Stimulated activated naive CD8-positive, alpha-beta T cell treated with anti-CD3 and anti-CD28 coated beads, Interleukin-15, Interleukin-2, amounts not matched to agents 100 U/mL and 50 U/mL, for 24 hours (primary cell): ENCODE results near the gene KLHL33.

Source experiments
- ATAC-seq: fragments of 150-1000 bp; cut with Tn5 transposase; one replicate; pipeline ENCODE4 v1.10.0; 2021
- DNase-seq: peaks from one replicate; pipeline ENCODE4 v3.0.0; 2021

The KLHL33 gene, protein sequence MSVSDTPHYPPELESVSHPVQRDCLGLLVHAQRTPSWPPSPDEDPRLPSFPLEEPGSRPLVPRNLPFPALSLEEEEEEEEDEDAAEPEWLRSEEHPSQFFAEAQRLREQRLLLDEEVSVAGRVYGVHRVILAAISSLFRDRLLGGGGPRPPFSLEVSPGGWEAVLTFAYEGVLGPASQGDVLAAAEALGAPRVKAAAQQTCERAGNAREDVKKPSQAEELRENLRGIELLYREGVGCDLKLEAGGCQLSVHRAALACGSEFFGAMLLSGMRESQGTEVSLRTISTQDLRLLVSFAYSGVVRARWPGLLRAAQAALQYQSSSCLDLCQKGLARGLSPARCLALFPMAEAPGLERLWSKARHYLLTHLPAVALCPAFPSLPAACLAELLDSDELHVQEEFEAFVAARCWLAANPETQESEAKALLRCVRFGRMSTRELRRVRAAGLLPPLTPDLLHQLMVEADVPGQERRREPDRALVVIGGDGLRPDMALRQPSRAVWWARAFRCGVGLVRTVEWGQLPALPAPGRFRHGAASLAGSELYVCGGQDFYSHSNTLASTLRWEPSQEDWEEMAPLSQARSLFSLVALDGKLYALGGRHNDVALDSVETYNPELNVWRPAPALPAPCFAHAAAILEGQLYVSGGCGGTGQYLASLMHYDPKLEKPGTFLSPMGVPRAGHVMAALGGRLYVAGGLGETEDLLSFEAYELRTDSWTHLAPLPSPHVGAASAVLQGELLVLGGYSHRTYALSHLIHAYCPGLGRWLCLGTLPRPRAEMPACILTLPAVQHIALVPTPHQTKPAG

DNA sequence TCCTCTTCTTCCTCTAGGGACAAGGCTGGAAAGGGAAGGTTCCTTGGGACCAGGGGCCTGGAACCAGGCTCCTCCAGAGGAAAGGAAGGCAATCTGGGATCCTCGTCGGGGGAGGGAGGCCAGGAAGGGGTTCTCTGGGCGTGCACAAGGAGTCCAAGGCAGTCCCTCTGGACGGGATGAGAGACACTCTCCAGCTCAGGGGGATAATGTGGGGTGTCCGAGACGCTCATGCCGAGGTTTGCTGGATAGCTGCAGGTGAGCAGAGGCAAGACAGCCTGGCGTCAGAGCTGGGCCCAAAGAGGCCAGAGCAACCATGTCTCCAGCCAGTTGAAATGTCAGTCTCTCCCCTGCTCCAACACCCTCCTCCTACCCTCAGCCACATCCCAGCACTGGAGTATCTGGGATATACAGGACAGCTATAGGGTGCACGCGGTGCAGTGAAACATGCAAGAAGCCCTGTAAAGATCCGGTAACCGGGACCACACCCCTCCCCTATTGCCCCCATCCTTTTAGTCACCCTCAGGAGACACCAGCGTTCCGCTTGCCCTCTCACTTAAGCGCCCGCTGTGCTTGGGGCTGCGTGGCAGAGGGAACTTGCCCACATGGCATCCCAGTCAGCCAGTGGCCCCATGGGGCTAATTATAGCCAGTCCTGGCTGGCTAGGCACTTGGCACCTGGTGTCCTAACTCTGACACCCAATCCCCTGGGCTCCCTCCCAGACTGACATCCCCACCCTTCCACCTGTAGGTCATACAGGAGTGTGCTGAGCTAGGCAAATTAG lies at the start of gene KLHL33:
TSS of gene KLHL33 (minus strand) at position 585 of the 781 bp plus-strand sequence. CDS start at position 230, 355 bp downstream.
- ATAC-seq (no peak), DNase-seq (no peak)

DNA sequence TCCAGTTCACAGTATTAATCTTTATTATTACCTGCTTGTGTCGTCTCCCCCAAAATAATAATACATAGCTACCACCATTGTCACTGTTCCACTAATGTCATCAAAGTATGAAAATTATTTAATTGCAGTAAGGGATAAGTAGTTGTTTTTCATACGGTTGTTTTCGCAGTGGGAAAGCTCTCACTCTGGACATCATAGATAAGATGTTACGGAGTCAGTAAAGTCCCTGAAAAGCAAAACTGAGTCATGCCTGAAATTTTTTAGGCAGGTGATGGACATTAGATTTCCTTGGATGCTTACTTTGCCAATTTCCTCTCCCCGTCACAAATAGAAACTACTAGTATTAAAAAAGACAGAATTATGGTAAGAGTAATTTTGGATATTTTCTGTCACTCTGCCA lies 46.4 kb upstream of the KLHL33 start:
- DNase-seq (no peak), ATAC-seq (no peak)

DNA sequence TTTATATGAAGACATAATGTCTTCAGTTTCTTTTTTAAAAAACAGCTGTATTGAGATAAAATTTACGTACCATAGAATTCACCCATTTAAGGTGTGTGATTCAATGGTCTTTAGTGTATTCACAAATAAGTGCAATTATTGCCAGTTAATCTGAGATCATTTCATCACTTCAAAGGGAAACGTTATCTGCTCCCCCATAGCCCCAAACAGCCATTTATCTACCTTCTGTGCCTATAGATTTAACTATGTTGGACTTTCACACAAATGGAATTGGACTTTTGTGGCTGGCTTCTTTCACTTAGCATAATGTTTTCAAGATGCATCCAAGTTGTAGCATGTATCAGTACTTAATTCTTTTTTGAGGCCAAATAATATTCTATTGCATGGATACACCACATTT lies 42.9 kb upstream of the KLHL33 start:
- DNase-seq, result no peak
- ATAC-seq, result no peak

DNA sequence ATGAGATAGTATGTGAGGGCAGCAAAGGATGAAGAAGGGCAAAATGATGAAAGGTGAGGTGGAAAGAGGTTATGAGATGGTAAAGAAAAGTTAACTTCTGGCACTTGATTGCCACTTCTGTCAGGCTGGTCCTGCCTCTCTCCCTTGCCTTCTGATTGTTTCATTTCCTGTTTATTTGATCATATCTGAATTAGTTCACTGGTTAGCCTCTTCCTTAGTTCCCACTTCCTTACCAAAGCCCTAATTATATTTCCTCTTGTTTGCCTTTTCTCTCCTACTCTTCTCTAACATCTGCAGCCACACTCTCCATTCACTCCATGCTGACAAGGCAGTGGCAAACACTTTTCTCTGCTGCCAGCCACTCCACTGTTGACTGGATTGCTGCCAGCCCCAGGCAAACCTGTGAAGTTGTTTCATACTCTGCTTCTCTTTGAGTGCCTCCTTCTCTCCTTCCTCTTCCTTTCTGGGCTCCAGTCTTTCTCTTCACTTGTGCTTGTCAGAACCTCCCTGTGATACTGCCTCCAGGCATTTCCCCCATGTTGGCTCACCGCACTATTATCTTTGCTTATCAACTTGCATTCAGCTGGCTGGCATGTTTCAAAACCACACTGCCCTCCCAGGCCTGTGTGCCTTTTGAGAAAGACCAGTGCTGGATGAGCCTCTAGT lies 41.4 kb upstream of the KLHL33 start:
- ATAC-seq (peak; percentile 26), DNase-seq (no peak)

DNA sequence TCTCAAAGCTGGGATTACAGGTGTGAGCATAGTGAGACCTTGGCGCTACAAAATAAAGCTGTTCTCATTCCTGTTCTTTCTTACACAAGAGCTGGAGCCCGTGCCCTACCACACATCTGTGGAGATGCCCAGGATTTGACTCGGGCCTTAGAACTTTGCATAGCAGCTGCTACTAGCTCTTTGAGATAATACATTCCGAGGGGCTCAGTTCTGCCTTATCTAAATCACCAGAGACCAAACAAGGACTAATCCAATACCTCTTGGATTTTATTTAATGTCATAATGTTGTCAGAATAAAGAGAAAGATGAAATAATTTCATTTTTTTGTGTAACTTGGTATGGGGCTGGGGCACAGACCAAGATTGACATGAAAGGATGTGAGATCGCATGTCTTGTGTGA lies 40.8 kb upstream of the KLHL33 start:
- no peak for ATAC-seq
- no peak for DNase-seq

DNA sequence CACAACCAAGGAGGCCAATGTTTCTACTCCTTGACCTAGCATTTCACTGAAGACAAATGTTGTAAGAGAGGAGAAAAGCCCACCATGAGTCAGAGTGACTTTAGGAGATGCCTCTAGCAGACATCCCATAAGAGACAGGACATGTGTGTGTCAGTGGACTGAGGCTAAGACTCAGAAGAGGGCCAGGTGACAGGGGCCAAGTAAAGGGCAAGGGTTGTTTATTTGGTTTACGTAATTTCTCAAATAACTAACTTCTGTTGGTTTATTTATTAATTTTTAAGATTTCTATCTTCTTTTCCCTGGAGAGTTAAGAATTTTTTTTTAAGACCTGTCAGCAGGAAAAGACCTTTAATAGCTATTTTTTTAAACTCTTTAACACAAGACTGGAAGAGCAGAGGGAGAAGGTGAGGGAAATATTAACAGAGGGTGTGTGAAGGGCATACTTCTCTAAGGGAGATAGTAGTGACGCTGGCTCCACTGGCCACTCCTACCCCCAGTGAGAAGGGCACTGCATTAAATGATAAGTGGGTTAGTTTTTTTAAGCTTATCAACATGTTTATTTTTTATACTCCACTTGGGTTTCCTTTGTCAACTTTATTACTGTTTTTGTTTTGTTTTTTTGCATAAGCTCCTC lies 36.7 kb upstream of the KLHL33 start:
- ATAC-seq, result no peak

DNA sequence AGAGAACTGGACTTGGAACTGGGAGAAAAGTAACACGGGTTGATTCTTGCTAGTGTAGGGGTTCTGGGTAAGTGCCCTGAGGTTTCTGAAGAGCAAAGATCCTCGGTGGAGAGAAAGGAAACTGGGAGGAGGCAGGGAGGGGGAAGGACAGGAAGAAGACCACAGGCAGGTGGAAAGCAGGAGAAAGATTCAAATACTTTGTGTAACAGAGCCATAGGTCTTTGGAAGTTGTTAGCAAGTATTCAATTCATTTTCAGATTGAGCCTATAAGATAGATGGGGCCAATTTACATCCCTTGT lies 34.6 kb upstream of the KLHL33 start:
- no peak for DNase-seq
- no peak for ATAC-seq

More for the DNA sequence above, 36.7 kb upstream of the KLHL33 start:
- DNase-seq, result no peak

DNA sequence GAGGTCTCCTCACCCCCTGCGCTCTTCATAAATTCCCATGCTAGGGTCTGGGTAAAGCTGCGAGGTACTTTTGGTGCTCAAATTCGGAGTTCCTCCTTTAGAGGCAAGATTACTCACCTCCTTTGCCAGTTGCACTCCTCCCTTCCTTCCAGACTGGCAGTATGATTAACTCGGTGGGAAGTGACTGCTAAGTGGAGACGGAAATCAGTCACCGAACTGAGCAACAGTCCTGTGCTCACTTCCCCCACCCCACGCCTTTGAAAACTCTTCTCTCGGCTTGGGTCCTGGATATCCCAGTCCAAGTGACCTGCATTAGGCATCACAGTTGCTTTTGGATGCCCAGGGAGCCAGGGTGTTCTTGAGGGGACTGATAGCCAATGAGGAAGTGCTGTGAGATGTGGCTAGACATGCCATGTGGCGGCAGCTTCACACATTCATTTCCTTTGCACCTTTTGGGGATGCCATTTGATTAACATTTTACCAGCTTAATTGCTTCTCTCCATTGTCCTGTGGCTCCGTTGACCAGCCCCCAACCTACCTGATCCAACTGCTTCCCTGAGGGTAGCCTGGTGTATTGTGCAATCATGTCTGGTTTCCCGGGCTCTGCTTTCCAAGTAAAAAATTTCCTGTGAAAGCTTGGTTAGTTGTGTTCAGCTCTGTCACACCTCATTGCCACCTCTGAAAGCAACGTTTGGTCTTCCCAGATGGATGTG lies 34.1 kb upstream of the KLHL33 start:
- DNase-seq (peak; percentile 64), ATAC-seq (peak; percentile 78)

DNA sequence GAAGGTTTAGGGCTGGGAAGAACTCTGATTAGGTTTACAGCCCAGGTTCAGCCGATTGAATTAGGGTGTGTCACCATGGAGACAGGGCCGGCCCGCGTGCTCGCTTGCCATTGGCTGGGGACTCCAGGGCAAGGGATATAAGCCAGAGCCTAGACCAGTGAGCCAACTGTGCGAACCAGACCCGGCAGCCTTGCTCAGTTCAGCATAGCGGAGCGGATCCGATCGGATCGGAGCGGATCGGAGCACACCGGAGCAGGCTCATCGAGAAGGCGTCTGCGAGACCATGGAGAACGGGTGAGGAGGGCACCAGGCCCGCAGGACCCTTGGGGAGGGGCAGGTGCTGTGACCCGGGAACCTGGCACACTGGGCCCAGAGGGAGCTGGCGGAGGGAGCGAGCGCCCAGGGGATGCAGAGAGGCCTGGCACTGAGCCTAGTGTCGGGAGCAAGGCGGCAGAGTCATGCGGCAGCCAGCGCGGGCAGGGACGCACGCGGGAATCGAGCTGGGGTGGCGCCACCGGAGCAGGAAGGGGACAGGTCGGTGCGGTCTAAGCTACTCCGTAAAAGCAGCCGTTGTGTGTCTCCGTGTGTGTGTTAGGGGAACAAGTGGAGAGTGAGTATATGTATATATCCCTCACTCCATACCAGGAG lies 33.4 kb upstream of the KLHL33 start, which contains the start of gene PNP:
TSS of gene PNP (plus strand) at position 165 of the 648 bp plus-strand sequence. CDS start at position 284, 119 bp downstream.
- DNase-seq (peak; percentile 90), ATAC-seq (peak; percentile 95)

DNA sequence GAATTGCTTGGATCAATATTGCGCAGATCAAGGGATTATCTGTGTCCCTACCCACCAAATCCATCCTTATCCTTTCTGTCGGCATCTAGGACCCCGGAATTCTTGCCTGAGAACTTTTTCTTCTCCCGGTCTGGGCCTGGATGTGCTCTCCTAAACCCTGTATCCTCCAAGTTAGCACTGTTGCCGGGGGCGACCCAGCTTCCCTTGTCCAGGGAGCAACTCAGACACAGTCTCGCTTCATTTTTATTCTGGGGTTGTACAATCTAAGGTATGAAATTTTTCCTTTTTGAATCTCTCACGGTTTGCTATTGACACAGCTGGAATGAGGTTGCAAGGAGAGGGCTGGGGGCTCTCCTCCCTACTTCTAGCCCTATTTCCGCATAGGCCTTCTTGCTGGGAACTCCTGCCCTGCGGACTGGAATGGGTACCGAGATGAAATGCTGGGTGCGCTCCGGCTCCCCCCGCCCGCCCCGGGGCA lies 32.8 kb upstream of the KLHL33 start:
- ATAC-seq, result no peak
- no peak for DNase-seq

DNA sequence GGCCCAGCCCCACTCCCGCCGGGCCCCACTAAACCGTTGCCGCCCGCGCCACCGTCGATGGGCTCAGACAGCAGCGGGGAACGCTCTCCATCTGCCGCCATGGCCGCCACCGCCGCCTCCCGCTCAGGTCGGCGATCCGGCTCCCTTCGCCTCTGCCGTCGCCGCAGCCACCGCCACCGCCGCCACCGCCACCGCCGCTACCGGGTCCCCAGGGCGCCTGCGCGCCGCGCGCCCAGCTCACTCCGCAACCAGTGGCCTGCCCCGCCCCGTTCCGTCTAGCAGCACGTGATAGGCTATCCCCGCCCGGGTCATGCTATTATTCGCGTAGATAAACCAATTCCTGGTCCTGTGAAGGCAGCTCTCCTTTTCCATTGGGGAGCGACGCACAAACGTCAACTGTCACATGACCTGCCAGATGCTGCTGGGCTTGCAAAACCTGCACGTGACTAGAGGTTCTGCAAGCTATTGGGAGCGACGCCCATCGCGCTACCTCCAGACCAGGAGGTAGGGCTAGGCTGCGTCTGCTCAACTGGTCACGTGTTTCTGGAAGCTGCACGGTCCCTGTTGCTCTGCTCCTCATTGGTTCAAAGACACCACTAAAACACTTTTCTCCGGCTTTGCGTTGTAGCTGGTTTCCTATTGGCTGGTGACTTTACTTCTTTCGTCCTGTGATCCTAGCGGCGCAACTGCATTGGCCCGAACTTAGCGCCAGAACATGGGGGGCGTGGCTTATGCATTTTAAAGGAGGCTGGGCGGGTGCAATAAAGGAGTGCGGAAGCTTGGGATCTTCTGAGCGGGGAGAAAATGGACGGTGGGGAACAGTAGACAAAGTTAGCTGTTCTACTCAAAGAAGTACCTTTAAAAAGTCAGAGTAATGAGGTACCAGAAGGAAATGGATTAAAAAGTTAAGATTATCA lies 25.5 kb upstream of the KLHL33 start, which contains the start of gene PIP4P1:
TSS of gene PIP4P1 (minus strand) at position 210 of the 917 bp plus-strand sequence. CDS start at position 101, 109 bp downstream.
- peak; percentile 98 for DNase-seq
- ATAC-seq, result peak; percentile 98

DNA sequence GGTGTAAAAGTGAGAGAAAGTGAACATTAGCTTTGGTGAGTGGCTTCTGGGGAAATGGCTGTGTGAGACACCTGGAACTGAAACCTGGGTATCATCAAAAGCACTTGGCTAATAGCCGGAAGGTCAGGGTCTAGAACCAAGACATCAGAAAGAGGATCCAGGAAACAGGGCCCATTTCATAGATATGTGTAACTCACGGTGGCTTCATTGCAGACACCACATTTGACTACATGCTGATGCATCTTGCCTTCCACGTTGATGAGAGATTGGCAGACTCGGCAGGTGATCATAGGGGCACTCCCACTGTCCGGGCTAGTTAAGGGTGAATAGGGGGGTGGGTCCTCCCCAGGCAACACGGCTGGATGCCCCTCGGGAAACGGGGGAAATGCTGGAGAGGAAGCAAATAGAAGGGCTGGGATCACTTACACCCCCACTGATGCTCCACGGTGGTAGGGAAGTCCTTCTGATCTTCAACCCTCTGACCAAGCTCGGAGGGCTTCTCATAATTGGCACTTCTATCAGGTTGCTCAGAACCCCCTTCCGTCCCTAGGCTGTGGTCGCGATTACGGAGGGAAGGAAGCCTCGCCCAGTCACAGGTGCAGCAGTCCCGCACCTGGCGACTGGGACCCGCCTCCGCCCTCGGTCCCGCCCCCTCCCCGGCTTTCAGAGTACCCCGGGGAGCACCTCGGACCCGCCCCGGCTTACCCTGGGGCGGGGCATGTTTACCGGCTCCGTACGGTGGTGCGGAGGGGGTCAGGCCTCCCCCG lies 24.7 kb upstream of the KLHL33 start:
- no peak for ATAC-seq

DNA sequence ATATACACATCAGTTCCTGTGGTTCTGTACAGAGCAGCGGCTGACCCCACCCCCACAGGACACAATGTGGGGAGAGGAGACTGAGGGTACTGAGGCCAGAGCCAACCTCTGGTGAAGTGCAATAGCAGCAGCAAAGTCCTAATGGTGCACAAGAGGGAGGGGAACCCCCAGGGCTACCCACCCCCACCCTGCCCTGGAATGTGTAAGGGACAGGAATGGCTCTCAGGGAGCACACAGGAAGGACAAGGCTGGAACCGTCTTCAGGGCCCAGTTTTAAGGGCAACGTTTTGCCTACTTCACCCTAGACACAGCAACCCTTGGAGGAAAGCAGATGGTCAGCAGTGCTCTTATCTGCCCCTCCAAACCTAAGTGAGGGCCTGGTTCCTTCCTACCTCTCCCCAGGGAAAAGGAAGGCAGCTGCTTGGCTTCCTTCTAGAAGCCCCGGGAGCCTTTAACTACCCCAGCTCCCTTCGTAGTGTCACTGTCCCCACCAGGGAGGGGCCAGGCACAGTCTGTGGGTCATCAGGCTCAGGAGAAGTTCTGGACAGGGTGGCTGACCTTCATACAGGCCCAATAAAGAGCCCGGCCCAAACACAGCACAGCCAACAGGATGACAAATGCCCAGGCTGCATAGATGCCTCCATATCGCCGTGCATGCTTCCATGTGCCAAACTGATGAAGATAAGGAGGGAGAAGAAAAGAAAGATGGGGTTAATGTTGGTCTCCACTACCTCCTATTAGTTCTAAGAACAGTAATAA lies 22.2 kb upstream of the KLHL33 start:
- no peak for DNase-seq

More for the DNA sequence above, 24.7 kb upstream of the KLHL33 start:
- peak; percentile 49 for DNase-seq

DNA sequence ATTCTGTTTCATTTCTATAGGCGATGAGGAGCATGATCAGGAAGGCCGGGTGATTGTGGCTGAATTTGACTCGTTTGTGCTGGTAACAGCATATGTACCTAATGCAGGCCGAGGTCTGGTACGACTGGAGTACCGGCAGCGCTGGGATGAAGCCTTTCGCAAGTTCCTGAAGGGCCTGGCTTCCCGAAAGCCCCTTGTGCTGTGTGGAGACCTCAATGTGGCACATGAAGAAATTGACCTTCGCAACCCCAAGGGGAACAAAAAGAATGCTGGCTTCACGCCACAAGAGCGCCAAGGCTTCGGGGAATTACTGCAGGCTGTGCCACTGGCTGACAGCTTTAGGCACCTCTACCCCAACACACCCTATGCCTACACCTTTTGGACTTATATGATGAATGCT lies 21.0 kb upstream of the KLHL33 start:
- DNase-seq (no peak), ATAC-seq (no peak)

More for the DNA sequence above, 22.2 kb upstream of the KLHL33 start:
- ATAC-seq, result no peak

DNA sequence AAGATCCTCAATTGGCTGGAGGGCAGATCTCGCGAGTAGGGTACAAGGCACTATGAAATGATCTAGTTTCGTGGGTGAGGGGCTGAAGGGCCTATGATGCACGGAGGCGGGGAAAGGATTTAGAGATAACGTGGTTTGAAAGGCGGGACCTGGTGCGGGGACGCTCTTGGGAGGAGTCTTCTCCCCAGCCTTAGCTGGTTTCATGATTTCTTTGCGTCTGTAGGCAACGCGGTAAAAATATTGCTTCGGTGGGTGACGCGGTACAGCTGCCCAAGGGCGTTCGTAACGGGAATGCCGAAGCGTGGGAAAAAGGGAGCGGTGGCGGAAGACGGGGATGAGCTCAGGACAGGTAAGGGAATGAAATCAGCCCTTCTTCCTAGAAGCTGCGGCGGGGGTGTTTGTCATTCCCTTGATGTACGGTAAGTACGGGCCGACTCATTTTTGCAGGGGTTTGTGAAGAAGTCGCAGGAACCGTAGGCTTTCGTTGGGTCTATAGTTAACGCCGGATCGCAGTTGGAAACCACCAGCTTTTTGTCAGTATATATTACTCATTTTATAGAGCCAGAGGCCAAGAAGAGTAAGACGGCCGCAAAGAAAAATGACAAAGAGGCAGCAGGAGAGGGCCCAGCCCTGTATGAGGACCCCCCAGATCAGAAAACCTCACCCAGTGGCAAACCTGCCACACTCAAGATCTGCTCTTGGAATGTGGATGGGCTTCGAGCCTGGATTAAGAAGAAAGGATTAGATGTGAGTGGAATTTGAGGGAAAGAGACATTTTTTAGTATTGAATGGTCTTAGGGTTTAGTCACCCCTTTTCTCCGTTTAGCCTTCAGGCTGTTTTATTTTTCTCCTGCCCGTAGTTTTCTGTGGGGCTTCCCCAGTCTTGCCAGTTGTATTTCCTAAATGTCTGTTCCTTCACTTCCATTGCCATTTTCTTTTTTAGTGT lies 19.7 kb upstream of the KLHL33 start:
- no peak for DNase-seq
- peak; percentile 74 for ATAC-seq
